ENCODE data around the gene BABAM1.

BABAM1 gene

GRCh38 chr19:17314007-17314593, 46.9 kb downstream of the BABAM1 start:
- Histone ChIP-seq H3K27me3 (ENCODE audit: control insufficient read depth, insufficient read depth, low read length) (no peaks in the 10 kb centered on the region), H3K4me1 (ENCODE audit: control insufficient read depth, insufficient read depth, low read length) (peaks cover 10% of the 10 kb centered on the region; the same call in 1 of the 2 replicates), H3K27ac (ENCODE audit: low read depth, low read length) (no peak overlapping the region), H3K4me3 (ENCODE audit: low read depth, low read length) (no peak overlapping the region), H3K36me3 (ENCODE audit: control insufficient read depth, insufficient read depth, low read length) (peaks cover 45% of the 10 kb centered on the region), H3K9me3 (ENCODE audit: control insufficient read depth, insufficient read depth, low read depth, low read length) (no peaks in the 10 kb centered on the region), H3K9ac (ENCODE audit: low read length) (no peak overlapping the region)

GRCh38 chr19:17318966-17319365, 51.7 kb downstream of the BABAM1 start:
- no peak overlapping the region for H3K4me3 ChIP-seq (ENCODE audit: low read depth, low read length)
- H3K9ac ChIP-seq (ENCODE audit: low read length): no peak overlapping the region
- no peaks in the 10 kb centered on the region for H3K4me1 ChIP-seq (ENCODE audit: control insufficient read depth, insufficient read depth, low read length)
- H3K36me3 ChIP-seq (ENCODE audit: control insufficient read depth, insufficient read depth, low read length): peaks cover 60% of the 10 kb centered on the region
- no peak overlapping the region for H3K27ac ChIP-seq (ENCODE audit: low read depth, low read length)
- no peaks in the 10 kb centered on the region for H3K27me3 ChIP-seq (ENCODE audit: control insufficient read depth, insufficient read depth, low read length)
- no peaks in the 10 kb centered on the region for H3K9me3 ChIP-seq (ENCODE audit: control insufficient read depth, insufficient read depth, low read depth, low read length)

GRCh38 chr19:17319473-17320238, 52.4 kb downstream of the BABAM1 start:
- Histone ChIP-seq H3K4me3 (ENCODE audit: low read depth, low read length) (no peak overlapping the region), H3K4me1 (ENCODE audit: control insufficient read depth, insufficient read depth, low read length) (no peaks in the 10 kb centered on the region), H3K27me3 (ENCODE audit: control insufficient read depth, insufficient read depth, low read length) (no peaks in the 10 kb centered on the region), H3K9ac (ENCODE audit: low read length) (no peak overlapping the region), H3K9me3 (ENCODE audit: control insufficient read depth, insufficient read depth, low read depth, low read length) (no peaks in the 10 kb centered on the region), H3K27ac (ENCODE audit: low read depth, low read length) (no peak overlapping the region), H3K36me3 (ENCODE audit: control insufficient read depth, insufficient read depth, low read length) (peaks cover 54% of the 10 kb centered on the region)

- Histone ChIP-seq H3K27ac (ENCODE audit: low read depth, low read length) (no peak overlapping the region), H3K36me3 (ENCODE audit: control insufficient read depth, insufficient read depth, low read length) (peaks cover 55% of the 10 kb centered on the region), H3K9me3 (ENCODE audit: control insufficient read depth, insufficient read depth, low read depth, low read length) (no peaks in the 10 kb centered on the region), H3K27me3 (ENCODE audit: control insufficient read depth, insufficient read depth, low read length) (no peaks in the 10 kb centered on the region), H3K4me3 (ENCODE audit: low read depth, low read length) (no peak overlapping the region), H3K4me1 (ENCODE audit: control insufficient read depth, insufficient read depth, low read length) (no peaks in the 10 kb centered on the region), H3K9ac (ENCODE audit: low read length) (no peak overlapping the region)
These were observed 53.2 kb downstream of the BABAM1 start for GRCh38 chr19:17320435-17320834.

- Histone ChIP-seq H3K9ac (ENCODE audit: low read length) (no peak overlapping the region), H3K27ac (ENCODE audit: low read depth, low read length) (no peak overlapping the region), H3K9me3 (ENCODE audit: control insufficient read depth, insufficient read depth, low read depth, low read length) (no peaks in the 10 kb centered on the region), H3K36me3 (ENCODE audit: control insufficient read depth, insufficient read depth, low read length) (peaks cover 46% of the 10 kb centered on the region), H3K4me3 (ENCODE audit: low read depth, low read length) (no peak overlapping the region), H3K4me1 (ENCODE audit: control insufficient read depth, insufficient read depth, low read length) (peaks cover 7% of the 10 kb centered on the region; the same call in 1 of the 2 replicates), H3K27me3 (ENCODE audit: control insufficient read depth, insufficient read depth, low read length) (no peaks in the 10 kb centered on the region)
These were observed 54.6 kb downstream of the BABAM1 start for GRCh38 chr19:17321655-17322489.

GRCh38 chr19:17322854-17323253, 55.6 kb downstream of the BABAM1 start:
- Histone ChIP-seq H3K4me3 (ENCODE audit: low read depth, low read length) (no peak overlapping the region), H3K4me1 (ENCODE audit: control insufficient read depth, insufficient read depth, low read length) (peaks cover 13% of the 10 kb centered on the region), H3K27me3 (ENCODE audit: control insufficient read depth, insufficient read depth, low read length) (no peaks in the 10 kb centered on the region), H3K36me3 (ENCODE audit: control insufficient read depth, insufficient read depth, low read length) (peaks cover 46% of the 10 kb centered on the region), H3K9ac (ENCODE audit: low read length) (no peak overlapping the region), H3K27ac (ENCODE audit: low read depth, low read length) (no peak overlapping the region), H3K9me3 (ENCODE audit: control insufficient read depth, insufficient read depth, low read depth, low read length) (no peaks in the 10 kb centered on the region)

- Histone ChIP-seq H3K27me3 (ENCODE audit: control insufficient read depth, insufficient read depth, low read length) (no peaks in the 10 kb centered on the region), H3K9me3 (ENCODE audit: control insufficient read depth, insufficient read depth, low read depth, low read length) (no peaks in the 10 kb centered on the region), H3K9ac (ENCODE audit: low read length) (no peak overlapping the region), H3K27ac (ENCODE audit: low read depth, low read length) (no peak overlapping the region), H3K4me3 (ENCODE audit: low read depth, low read length) (no peak overlapping the region), H3K36me3 (ENCODE audit: control insufficient read depth, insufficient read depth, low read length) (peaks cover 46% of the 10 kb centered on the region), H3K4me1 (ENCODE audit: control insufficient read depth, insufficient read depth, low read length) (peaks cover 13% of the 10 kb centered on the region)
These were observed 56.2 kb downstream of the BABAM1 start for GRCh38 chr19:17323300-17323963.

GRCh38 chr19:17323964-17324332, 56.7 kb downstream of the BABAM1 start:
- peaks cover 44% of the 10 kb centered on the region for H3K36me3 ChIP-seq (ENCODE audit: control insufficient read depth, insufficient read depth, low read length)
- H3K4me1 ChIP-seq (ENCODE audit: control insufficient read depth, insufficient read depth, low read length): peaks cover 13% of the 10 kb centered on the region

GRCh38 chr19:17324357-17325114, 57.3 kb downstream of the BABAM1 start:
- Histone ChIP-seq H3K27ac (ENCODE audit: low read depth, low read length) (no peak overlapping the region), H3K9me3 (ENCODE audit: control insufficient read depth, insufficient read depth, low read depth, low read length) (no peaks in the 10 kb centered on the region), H3K27me3 (ENCODE audit: control insufficient read depth, insufficient read depth, low read length) (peaks cover 8% of the 10 kb centered on the region), H3K9ac (ENCODE audit: low read length) (no peak overlapping the region), H3K4me3 (ENCODE audit: low read depth, low read length) (no peak overlapping the region), H3K4me1 (ENCODE audit: control insufficient read depth, insufficient read depth, low read length) (peaks cover 13% of the 10 kb centered on the region), H3K36me3 (ENCODE audit: control insufficient read depth, insufficient read depth, low read length) (peaks cover 38% of the 10 kb centered on the region)

More at GRCh38 chr19:17323964-17324332, 56.7 kb downstream of the BABAM1 start:
- Histone ChIP-seq H3K9ac (ENCODE audit: low read length) (no peak overlapping the region), H3K9me3 (ENCODE audit: control insufficient read depth, insufficient read depth, low read depth, low read length) (no peaks in the 10 kb centered on the region), H3K27me3 (ENCODE audit: control insufficient read depth, insufficient read depth, low read length) (peaks cover 2% of the 10 kb centered on the region; the same call in 1 of the 2 replicates), H3K4me3 (ENCODE audit: low read depth, low read length) (no peak overlapping the region), H3K27ac (ENCODE audit: low read depth, low read length) (no peak overlapping the region)

- H3K4me1 ChIP-seq (ENCODE audit: control insufficient read depth, insufficient read depth, low read length): peaks cover 13% of the 10 kb centered on the region
- peaks cover 33% of the 10 kb centered on the region for H3K36me3 ChIP-seq (ENCODE audit: control insufficient read depth, insufficient read depth, low read length)
- H3K27me3 ChIP-seq (ENCODE audit: control insufficient read depth, insufficient read depth, low read length): peaks cover 13% of the 10 kb centered on the region
- no peaks in the 10 kb centered on the region for H3K9me3 ChIP-seq (ENCODE audit: control insufficient read depth, insufficient read depth, low read depth, low read length)
- H3K9ac ChIP-seq (ENCODE audit: low read length): no peak overlapping the region
- no peak overlapping the region for H3K27ac ChIP-seq (ENCODE audit: low read depth, low read length)
- no peak overlapping the region for H3K4me3 ChIP-seq (ENCODE audit: low read depth, low read length)
These were observed 57.9 kb downstream of the BABAM1 start for GRCh38 chr19:17325133-17325532.
